ENCODE measurements around the gene ADAMTSL1. TPM values are rescaled to one million over a fixed set of nuclear protein-coding genes. Genes with fewer than 3 reads are reported as not detected.
A peak's percentile ranks its signal among the peaks of the same experiment; 100 is the strongest.

ADAMTSL1 gene
- total and polyA plus RNA-seq, 8 donors: 1.1 to 98.8 (median 8.4) TPM

GRCh38 chr9:18861609-18862544 lies 387.9 kb downstream of the ADAMTSL1 start:
- Histone ChIP-seq H3K4me1 (peaks cover 0 to 20% (median 14%) of the 10 kb centered on the region in 4 donors), H3K27ac (peak overlapping the region in 4 of 5 donors; percentile 10 to 68 (median 56))
- DNase-seq: peak in 1 of 2 donors; percentile 81

GRCh38 chr9:18863791-18864190 lies 389.8 kb downstream of the ADAMTSL1 start:
- intact Hi-C loops (cut with DNase I; ENCODE audit: low total_unique reads): no loop called here
- peak in 1 of 2 donors; percentile 39 for DNase-seq
- Histone ChIP-seq H3K27me3 (no peaks in the 10 kb centered on the region), H3K4me3 (no peak overlapping the region), H3K36me3 (no peaks in the 10 kb centered on the region), H3K9me3 (peaks cover 0 to 5% (median under 1%) of the 10 kb centered on the region in 4 donors), H3K27ac (peak overlapping the region in 2 of 5 donors; percentile 20 to 31), H3K4me1 (peaks cover 0 to 20% (median 14%) of the 10 kb centered on the region in 4 donors)
- WGBS, 5 donors: 64 to 92% (median 83%) methylated on average over 4 of the region's 4 CpGs
- TF ChIP-seq POLR2AphosphoS5 (IDR thresholded peaks at IDR 0.05) (no peak), EP300 (IDR thresholded peaks at IDR 0.05) (no peak), CTCF (IDR thresholded peaks at IDR 0.05) (no peak), POLR2A (IDR thresholded peaks at IDR 0.05) (no peak)

More at GRCh38 chr9:18861609-18862544, 387.9 kb downstream of the ADAMTSL1 start:
- WGBS, 5 donors: 57 to 68% (median 62%) methylated on average over 14 of the region's 14 CpGs
- H3K36me3 ChIP-seq: no peaks in the 10 kb centered on the region
- TF ChIP-seq POLR2A (IDR thresholded peaks at IDR 0.05): no peak
- H3K4me3 ChIP-seq: no peak overlapping the region
- intact Hi-C loops (cut with DNase I; ENCODE audit: low total_unique reads): no loop called here
- H3K9me3 ChIP-seq: no peaks in the 10 kb centered on the region
- H3K27me3 ChIP-seq: no peaks in the 10 kb centered on the region

GRCh38 chr9:18864516-18864915 lies 390.6 kb downstream of the ADAMTSL1 start:
- intact Hi-C loops (cut with DNase I; ENCODE audit: low total_unique reads): no loop called here
- no peak overlapping the region for H3K27ac ChIP-seq
- 89 to 100% (median 97%) methylated on average over 1 of the region's 1 CpG for WGBS, 5 donors

GRCh38 chr9:18865542-18865941 lies 391.6 kb downstream of the ADAMTSL1 start:
- DNase-seq: no peak
- Histone ChIP-seq H3K36me3 (no peaks in the 10 kb centered on the region), H3K27me3 (no peaks in the 10 kb centered on the region), H3K4me3 (no peak overlapping the region), H3K27ac (no peak overlapping the region), H3K4me1 (peaks cover 0 to 20% (median 14%) of the 10 kb centered on the region in 4 donors), H3K9me3 (peaks cover 0 to 22% (median 14%) of the 10 kb centered on the region in 4 donors)
- TF ChIP-seq EP300 (IDR thresholded peaks at IDR 0.05): no peak
- TF ChIP-seq POLR2A (IDR thresholded peaks at IDR 0.05): no peak
- TF ChIP-seq POLR2AphosphoS5 (IDR thresholded peaks at IDR 0.05): no peak
- TF ChIP-seq CTCF (IDR thresholded peaks at IDR 0.05): no peak
- WGBS, 5 donors: 69 to 90% (median 82%) methylated on average over 3 of the region's 3 CpGs
- intact Hi-C loops (cut with DNase I; ENCODE audit: low total_unique reads): no loop called here

More at GRCh38 chr9:18864516-18864915, 390.6 kb downstream of the ADAMTSL1 start:
- no peak for DNase-seq
- no peaks in the 10 kb centered on the region for H3K27me3 ChIP-seq
- peaks cover 0 to 20% (median 14%) of the 10 kb centered on the region in 4 donors for H3K4me1 ChIP-seq
- peaks cover 0 to 12% (median 5%) of the 10 kb centered on the region in 4 donors for H3K9me3 ChIP-seq
- TF ChIP-seq EP300 (IDR thresholded peaks at IDR 0.05) (no peak), POLR2A (IDR thresholded peaks at IDR 0.05) (no peak), CTCF (IDR thresholded peaks at IDR 0.05) (no peak)
- no peak overlapping the region for H3K4me3 ChIP-seq
- H3K36me3 ChIP-seq: no peaks in the 10 kb centered on the region

Measured in stomach (tissue), 9 donors.